DND-41 (cell line): Measurements from ENCODE around the gene SLC7A11.
A peak's percentile ranks its signal among the peaks of the same experiment; 100 is the strongest.

Source experiments
- ATAC-seq: fragments of 200-7000 bp; cut with Tn5 transposase; 3 replicates; pipeline ENCODE4 v1.9.1; 2021; ENCODE audit warnings: low read depth; ENCODE audit not compliant: insufficient read depth
- DNase-seq: peaks from one replicate; pipeline ENCODE4 v3.0.0-alpha.2; 2020
- H2AFZ ChIP-seq: 2 replicates; pipeline ENCODE4 v1.6.0; 2012; ENCODE audit warnings: low read depth, low read length
- H3K27ac ChIP-seq: 2 replicates; pipeline ENCODE4 v1.5.1; 2012; ENCODE audit warnings: low read length, inconsistent platforms
- H3K27me3 ChIP-seq: fragments of 200-600 bp; sonication (generic); 2 replicates; pipeline ENCODE4 v1.6.0; 2012; ENCODE audit warnings: low read length, mild to moderate bottlenecking, inconsistent platforms; ENCODE audit not compliant: insufficient read depth, poor library complexity
- H3K36me3 ChIP-seq: 2 replicates; pipeline ENCODE4 v1.5.1; 2012; ENCODE audit warnings: low read length, inconsistent platforms; ENCODE audit not compliant: insufficient read depth
- H3K4me1 ChIP-seq: 2 replicates; pipeline ENCODE4 v1.5.1; 2012; ENCODE audit warnings: mild to moderate bottlenecking, low read length; ENCODE audit not compliant: insufficient read depth
- H3K4me2 ChIP-seq: 2 replicates; pipeline ENCODE4 v1.6.0; 2012; ENCODE audit warnings: mild to moderate bottlenecking, moderate library complexity, low read length, inconsistent platforms; ENCODE audit not compliant: insufficient read depth
- H3K4me3 ChIP-seq, 2 experiments: fragments of 200-600 bp in 1 of 2; shearing (Covaris generic) in 1 of 2; 2 replicates each; pipeline ENCODE4 v1.5.1; 2012 to 2016; ENCODE audit warnings: inconsistent platforms in 2 of 2, low read length in 2 of 2, mild to moderate bottlenecking in 2 of 2, low read depth in 1 of 2, moderate library complexity in 1 of 2
- H3K79me2 ChIP-seq: 2 replicates; pipeline ENCODE4 v1.6.0; 2012; ENCODE audit warnings: low read length, inconsistent platforms; ENCODE audit not compliant: insufficient read depth
- H3K9ac ChIP-seq: 2 replicates; pipeline ENCODE4 v1.6.0; 2012; ENCODE audit warnings: low read depth, mild to moderate bottlenecking, inconsistent platforms, low read length, moderate library complexity
- H3K9me3 ChIP-seq: 2 replicates; pipeline ENCODE4 v1.5.1; 2012; ENCODE audit warnings: low read length, moderate library complexity, mild to moderate bottlenecking, inconsistent platforms; ENCODE audit not compliant: insufficient read depth, severe bottlenecking
- H4K20me1 ChIP-seq: 2 replicates; pipeline ENCODE4 v1.6.0; 2012; ENCODE audit warnings: low read length; ENCODE audit not compliant: insufficient read depth
- CTCF ChIP-seq: IDR thresholded peaks from 2 replicates; pipeline ENCODE4 v1.5.1; 2012; ENCODE audit warnings: borderline replicate concordance, low read length, moderate library complexity, mild to moderate bottlenecking; ENCODE audit not compliant: poor library complexity, severe bottlenecking; ENCODE audit errors: extremely low read depth
- EZH2 ChIP-seq: IDR thresholded peaks from 3 replicates; pipeline ENCODE4 v1.6.1; 2012; ENCODE audit warnings: borderline replicate concordance, low read depth, mild to moderate bottlenecking, moderate library complexity, low read length, inconsistent platforms; ENCODE audit not compliant: severe bottlenecking

Gene SLC7A11

GRCh38 chr4:138247643-138248042 is 5.5 kb upstream of the SLC7A11 start:
- Histone ChIP-seq H3K4me1 (peaks cover 19% of the 10 kb centered on the region), H2AFZ (no peak overlapping the region), H3K9ac (no peak overlapping the region), H3K27me3 (no peaks in the 10 kb centered on the region), H3K79me2 (no peaks in the 10 kb centered on the region), H3K4me3 (no peak overlapping the region), H3K36me3 (no peaks in the 10 kb centered on the region), H3K27ac (no peak overlapping the region), H3K4me2 (no peak overlapping the region), H3K9me3 (no peaks in the 10 kb centered on the region), H4K20me1 (no peaks in the 10 kb centered on the region)
- ATAC-seq (no peak), DNase-seq (no peak)
- TF ChIP-seq EZH2 (no peak), CTCF (no peak)

GRCh38 chr4:138243369-138243768 is 1.2 kb upstream of the SLC7A11 start:
- peak overlapping the region in 1 of 2 experiments; percentile 79; a peak in 2 of 4 replicates for H3K4me3 ChIP-seq
- H4K20me1 ChIP-seq: no peaks in the 10 kb centered on the region
- H3K9ac ChIP-seq: peak overlapping the region; percentile 73
- H3K27ac ChIP-seq: peak overlapping the region; percentile 92
- no peaks in the 10 kb centered on the region for H3K9me3 ChIP-seq
- H3K4me1 ChIP-seq: peaks cover 54% of the 10 kb centered on the region
- H3K27me3 ChIP-seq: no peaks in the 10 kb centered on the region
- TF ChIP-seq EZH2: no peak
- peaks cover 34% of the 10 kb centered on the region for H3K79me2 ChIP-seq
- peak; percentile 36 for DNase-seq
- H2AFZ ChIP-seq: peak overlapping the region; percentile 75
- peak overlapping the region; percentile 90 for H3K4me2 ChIP-seq
- no peaks in the 10 kb centered on the region for H3K36me3 ChIP-seq
- no peak for ATAC-seq

- ATAC-seq: no peak
- Histone ChIP-seq H3K4me1 (peaks cover 57% of the 10 kb centered on the region), H3K36me3 (no peaks in the 10 kb centered on the region), H3K9me3 (no peaks in the 10 kb centered on the region), H3K4me3 (peak overlapping the region; percentile 39 to 79), H2AFZ (peak overlapping the region; percentile 86), H3K27ac (peak overlapping the region; percentile 92), H3K9ac (peak overlapping the region; percentile 73), H3K27me3 (no peaks in the 10 kb centered on the region), H4K20me1 (no peaks in the 10 kb centered on the region), H3K4me2 (peak overlapping the region; percentile 90), H3K79me2 (peaks cover 38% of the 10 kb centered on the region)
- TF ChIP-seq EZH2: no peak
- no peak for TF ChIP-seq CTCF
- DNase-seq: no peak
Measured at GRCh38 chr4:138242834-138243156, 646 bp upstream of the SLC7A11 start.

- peak; percentile 50 for DNase-seq
- no peaks in the 10 kb centered on the region for H3K9me3 ChIP-seq
- peaks cover 57% of the 10 kb centered on the region for H3K4me1 ChIP-seq
- peak overlapping the region; percentile 59 to 79 for H3K4me3 ChIP-seq
- peak overlapping the region; percentile 86 for H2AFZ ChIP-seq
- no peaks in the 10 kb centered on the region for H4K20me1 ChIP-seq
- TF ChIP-seq CTCF: no peak
- no peaks in the 10 kb centered on the region for H3K36me3 ChIP-seq
- H3K9ac ChIP-seq: peak overlapping the region; percentile 73
- H3K27me3 ChIP-seq: no peaks in the 10 kb centered on the region
- peak overlapping the region; percentile 88 for H3K27ac ChIP-seq
- peak; percentile 20 for ATAC-seq
- H3K4me2 ChIP-seq: peak overlapping the region; percentile 90
- H3K79me2 ChIP-seq: peaks cover 40% of the 10 kb centered on the region
Measured at GRCh38 chr4:138241281-138242075, 671 bp downstream of the SLC7A11 start.
